ENCODE data around the gene RELA. TPM values are rescaled to one million over a fixed set of nuclear protein-coding genes. Genes with fewer than 3 reads are reported as not detected.
"Not testable (repeated sequence)": the region's sequence is repeated elsewhere in the genome, so short reads cannot be mapped to it uniquely, and the experiment has no call there.

Gene RELA
- total and polyA plus RNA-seq, 2 of the 4 experiments (the other 2 are of a cell fraction): 8.6 to 53.0 TPM

DNA sequence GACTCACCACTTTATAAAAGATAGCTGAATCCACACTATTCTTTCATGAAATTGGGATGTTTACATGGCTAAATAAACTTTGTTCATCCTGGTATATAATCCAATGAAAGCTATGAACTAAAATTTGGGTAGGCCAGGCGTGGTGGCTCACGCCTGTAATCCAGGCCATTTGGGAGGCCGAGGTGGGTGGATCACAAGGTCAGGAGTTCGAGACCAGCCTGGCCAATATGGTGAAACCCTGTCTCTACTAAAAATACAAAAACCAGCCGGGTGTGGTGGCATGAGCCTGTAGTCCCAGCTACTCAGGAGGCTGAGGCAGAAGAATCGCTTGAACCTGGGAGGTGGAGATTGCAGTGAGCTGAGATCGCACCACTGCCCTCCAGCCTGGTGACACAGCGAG, 29.1 kb upstream of the RELA start:
- WGBS, 2 experiments (ENCODE audit: extremely low coverage in 2 of 2, insufficient read length in 1 of 2): no CpG with 5 or more reads among the region's 8 CpGs
- H4K5ac ChIP-seq (ENCODE audit: low read depth, low read length); in situ Hi-C loops (cut with MboI; ENCODE audit: low sequenced_read_pairs); POLR2A ChIA-PET (ENCODE audit: unreplicated experiment); BruUV-seq (replicated peaks); H2BK20ac ChIP-seq (ENCODE audit: low read depth, low read length); H3K9ac ChIP-seq (ENCODE audit: low read depth, low read length); H3K9me3 ChIP-seq (ENCODE audit: control insufficient read depth, insufficient read depth, low read length); H3K9me1 ChIP-seq (ENCODE audit: insufficient read depth, low read length); H3K4me3 ChIP-seq (ENCODE audit: insufficient read depth, low read depth, low read length); H3K4ac ChIP-seq (ENCODE audit: low read depth, low read length); H3K23ac ChIP-seq (ENCODE audit: low read depth, low read length); H3K4me2 ChIP-seq (ENCODE audit: low read depth, low read length); H2AK5ac ChIP-seq (ENCODE audit: low read depth, low read length); H3K14ac ChIP-seq (replicated peaks; ENCODE audit: low read depth, low read length); H3K4me1 ChIP-seq (ENCODE audit: control insufficient read depth, insufficient read depth, low read length); H4K91ac ChIP-seq (ENCODE audit: insufficient read depth, low read depth, low read length); dilution Hi-C loops (cut with HindIII; ENCODE audit: low sequenced_read_pairs, unreplicated experiment); H3K27ac ChIP-seq (ENCODE audit: insufficient read depth, low read length); H2AK9ac ChIP-seq (replicated peaks; ENCODE audit: low read depth, low read length, poor library complexity); H2BK120ac ChIP-seq (ENCODE audit: low read depth, low read length); H3K56ac ChIP-seq (ENCODE audit: extremely low read depth, insufficient read depth, low read length); H2BK5ac ChIP-seq (ENCODE audit: low read depth, low read length, poor library complexity, severe bottlenecking); ATAC-seq (ENCODE audit: low read depth); H3K18ac ChIP-seq (ENCODE audit: low read depth, low read length); H3K36me3 ChIP-seq (ENCODE audit: control insufficient read depth, insufficient read depth, low read length); DNase-seq; H4K8ac ChIP-seq (ENCODE audit: low read depth in 2 of 2, low read length in 2 of 2); H4K20me1 ChIP-seq (ENCODE audit: insufficient read depth, low read length); H2BK15ac ChIP-seq (ENCODE audit: low read depth, low read length); H2AFZ ChIP-seq (replicated peaks; ENCODE audit: low read length, poor library complexity); H3K79me1 ChIP-seq (ENCODE audit: low read depth in 1 of 2, low read length in 2 of 2): not testable (repeated sequence)
- intact Hi-C loops (cut with micrococcal nuclease): loop anchor here (10.0 kb wide), 1 partner anchor 73 kb away; no protein-coding TSS in a partner anchor
- CTCF ChIA-PET: interaction anchor here (0.6 kb wide), 1 partner anchor 22 kb away, joined by 3 read pairs; no protein-coding TSS in a partner anchor
- peaks cover 24% of the 10 kb centered on the region for H3K27me3 ChIP-seq (ENCODE audit: control insufficient read depth, insufficient read depth, low read length)
